Prostate gland (tissue), 2 donors: ENCODE data around the gene B4GALNT3.

Experiments
- POLR2A ChIP-seq: fragments of 450-650 bp; IDR thresholded peaks from one replicate; pipeline ENCODE4 v1.6.1; 2016; ENCODE audit warnings: antibody characterized with exemption, mild to moderate bottlenecking
- POLR2AphosphoS5 ChIP-seq: sonication (generic); formaldehyde crosslinking; IDR thresholded peaks from one replicate; pipeline ENCODE4 v1.6.1; 2017; ENCODE audit warnings: antibody characterized with exemption
- TF ChIP-seq, protein P1 (sequence below), 4 experiments: fragments of 200-600 bp in 2 of 4; fragments of 450-650 bp in 2 of 4; sonication (generic) in 2 of 4; IDR thresholded peaks; 1 replicate in 3 of 4; 2 replicates in 1 of 4; pipeline ENCODE4 v1.5.1; 2016 to 2019; ENCODE audit warnings: antibody characterized with exemption in 4 of 4, mild to moderate bottlenecking in 2 of 4, moderate library complexity in 2 of 4

DNA sequence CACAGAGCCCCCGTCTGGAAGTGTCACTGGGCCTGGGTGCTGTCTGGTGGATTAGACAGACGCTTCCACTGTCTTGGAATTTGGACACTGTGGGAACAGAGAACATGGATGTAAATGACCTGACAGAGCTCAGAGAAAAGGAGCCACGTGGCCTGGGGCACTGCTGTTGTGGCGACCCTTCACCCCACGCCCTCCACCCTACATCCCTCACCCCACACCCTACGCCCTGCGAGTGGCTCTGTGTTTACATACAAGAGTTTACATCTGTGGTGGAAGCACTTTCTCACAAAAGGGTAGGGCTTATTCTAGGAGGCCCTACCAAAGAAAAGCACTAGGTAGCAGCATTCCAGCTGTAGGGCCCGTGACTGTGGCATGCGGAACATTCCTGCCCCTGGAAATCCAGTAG is 47.7 kb downstream of the B4GALNT3 start:
- TF ChIP-seq, protein P1, sequence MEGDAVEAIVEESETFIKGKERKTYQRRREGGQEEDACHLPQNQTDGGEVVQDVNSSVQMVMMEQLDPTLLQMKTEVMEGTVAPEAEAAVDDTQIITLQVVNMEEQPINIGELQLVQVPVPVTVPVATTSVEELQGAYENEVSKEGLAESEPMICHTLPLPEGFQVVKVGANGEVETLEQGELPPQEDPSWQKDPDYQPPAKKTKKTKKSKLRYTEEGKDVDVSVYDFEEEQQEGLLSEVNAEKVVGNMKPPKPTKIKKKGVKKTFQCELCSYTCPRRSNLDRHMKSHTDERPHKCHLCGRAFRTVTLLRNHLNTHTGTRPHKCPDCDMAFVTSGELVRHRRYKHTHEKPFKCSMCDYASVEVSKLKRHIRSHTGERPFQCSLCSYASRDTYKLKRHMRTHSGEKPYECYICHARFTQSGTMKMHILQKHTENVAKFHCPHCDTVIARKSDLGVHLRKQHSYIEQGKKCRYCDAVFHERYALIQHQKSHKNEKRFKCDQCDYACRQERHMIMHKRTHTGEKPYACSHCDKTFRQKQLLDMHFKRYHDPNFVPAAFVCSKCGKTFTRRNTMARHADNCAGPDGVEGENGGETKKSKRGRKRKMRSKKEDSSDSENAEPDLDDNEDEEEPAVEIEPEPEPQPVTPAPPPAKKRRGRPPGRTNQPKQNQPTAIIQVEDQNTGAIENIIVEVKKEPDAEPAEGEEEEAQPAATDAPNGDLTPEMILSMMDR (IDR thresholded peaks at IDR 0.05) = no peak
- TF ChIP-seq POLR2A = no peak
- TF ChIP-seq POLR2AphosphoS5 = no peak
